Measurements from ENCODE around the gene AFMID. TPM values are rescaled to one million over a fixed set of nuclear protein-coding genes. Genes with fewer than 3 reads are reported as not detected.

AFMID gene
- total and polyA plus RNA-seq, 3 donors from 2014 or later = 36.1 to 82.2 (median 59.4) TPM

GRCh38 chr17:78147315-78147998 lies 39.7 kb upstream of the AFMID start:
- intact Hi-C loops (cut with DNase I; ENCODE audit: low total_unique reads) = no loop called here
- 78 to 79% methylated on average over 5 to 8 of the region's 8 CpGs for WGBS, 2 donors
- no peak for TF ChIP-seq CTCF (IDR thresholded peaks at IDR 0.05)

GRCh38 chr17:78148286-78149016 lies 38.7 kb upstream of the AFMID start:
- intact Hi-C loops (cut with DNase I; ENCODE audit: low total_unique reads) = no loop called here
- no peak overlapping the region for H3K27ac ChIP-seq
- H3K36me3 ChIP-seq (ENCODE audit: low read depth, missing control alignments) = no peaks in the 10 kb centered on the region
- H3K4me1 ChIP-seq = peaks cover 21% of the 10 kb centered on the region
- no peak for TF ChIP-seq CTCF (IDR thresholded peaks at IDR 0.05)
- TF ChIP-seq POLR2A (IDR thresholded peaks at IDR 0.05) = no peak
- H3K27me3 ChIP-seq = no peaks in the 10 kb centered on the region
- H3K4me3 ChIP-seq = no peak overlapping the region
- DNase-seq = no peak
- no peaks in the 10 kb centered on the region for H3K9me3 ChIP-seq
- WGBS, 2 donors = 83% methylated on average over 14 of the region's 14 CpGs

More at GRCh38 chr17:78147315-78147998, 39.7 kb upstream of the AFMID start:
- Histone ChIP-seq H3K4me3 (no peak overlapping the region), H3K4me1 (peaks cover 21% of the 10 kb centered on the region), H3K27me3 (no peaks in the 10 kb centered on the region), H3K36me3 (ENCODE audit: low read depth, missing control alignments) (no peaks in the 10 kb centered on the region), H3K9me3 (no peaks in the 10 kb centered on the region), H3K27ac (no peak overlapping the region)
- no peak for DNase-seq

DNA sequence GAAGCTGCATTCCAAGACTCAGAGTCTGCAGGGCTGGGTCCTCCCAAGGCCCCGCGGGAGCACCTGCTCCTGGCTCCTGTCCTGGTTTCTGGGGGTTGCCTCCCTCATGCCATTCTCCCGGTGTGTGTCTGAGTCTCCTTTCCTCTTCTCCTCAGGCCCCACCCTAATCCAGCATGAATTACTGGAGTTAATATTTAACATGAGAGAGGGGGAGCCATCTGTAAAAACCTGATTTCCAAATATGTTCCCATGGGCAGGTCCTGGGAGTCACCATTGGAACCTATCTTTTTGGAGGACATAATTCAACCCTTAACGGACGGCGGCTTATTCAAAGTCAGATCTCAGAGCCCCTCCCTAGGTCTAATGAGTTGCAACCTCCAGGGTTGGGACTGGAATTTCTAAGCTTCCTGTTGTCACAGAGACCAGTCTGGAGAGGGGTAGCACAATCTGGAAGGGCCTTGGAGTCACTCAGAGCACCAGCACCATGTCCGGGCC lies 35.6 kb upstream of the AFMID start:
- Histone ChIP-seq H3K27me3 (no peaks in the 10 kb centered on the region), H3K9me3 (no peaks in the 10 kb centered on the region), H3K4me3 (no peak overlapping the region), H3K27ac (no peak overlapping the region), H3K36me3 (ENCODE audit: low read depth, missing control alignments) (no peaks in the 10 kb centered on the region), H3K4me1 (no peaks in the 10 kb centered on the region)
- no peak for TF ChIP-seq POLR2A (IDR thresholded peaks at IDR 0.05)
- TF ChIP-seq CTCF (IDR thresholded peaks at IDR 0.05) = no peak
- intact Hi-C loops (cut with DNase I; ENCODE audit: low total_unique reads) = no loop called here
- 74 to 80% methylated on average over 5 to 7 of the region's 7 CpGs for WGBS, 2 donors
- DNase-seq = no peak

DNA sequence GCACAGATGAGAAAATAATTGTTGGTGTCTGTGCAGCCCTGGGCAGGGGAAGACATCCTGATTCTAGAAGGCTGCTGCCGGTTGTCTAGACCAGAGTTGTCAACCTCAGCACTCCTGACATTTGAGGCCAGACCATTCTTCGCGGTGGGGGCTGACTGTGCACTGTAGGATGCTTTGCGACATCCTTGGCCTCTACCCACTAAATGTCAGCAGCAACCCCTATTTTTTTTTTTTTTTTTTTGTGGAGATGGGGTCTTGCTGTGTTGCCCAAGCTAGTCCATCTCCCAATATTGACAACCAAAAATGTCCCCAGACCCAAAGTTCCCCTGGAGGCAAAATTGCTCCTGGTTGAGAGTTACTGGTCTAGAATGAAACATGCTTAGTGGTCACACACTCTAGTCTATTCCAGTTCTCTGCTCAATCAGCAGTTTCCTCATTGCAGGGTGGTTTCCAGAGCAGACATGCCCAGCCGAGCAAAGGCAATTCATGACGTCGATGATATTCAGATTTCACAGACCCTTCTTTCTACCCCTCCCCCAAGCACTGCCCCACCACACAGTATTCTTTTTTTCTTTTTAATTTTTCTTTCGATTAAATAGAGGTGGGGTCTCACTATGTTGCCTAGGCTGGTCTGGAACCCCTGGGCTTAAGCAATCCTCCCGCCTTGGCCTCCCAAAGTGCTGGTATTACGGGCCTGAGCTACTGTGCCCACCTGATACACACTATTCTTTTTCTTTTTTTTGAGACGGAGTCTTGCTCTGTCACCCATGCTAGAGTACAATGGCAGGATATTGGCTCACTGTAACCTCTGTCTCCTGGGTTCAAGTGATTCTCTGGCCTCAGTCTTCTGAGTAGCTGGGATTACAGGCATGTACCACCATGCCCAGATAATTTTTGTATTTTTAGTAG lies 32.0 kb upstream of the AFMID start:
- Histone ChIP-seq H3K36me3 (ENCODE audit: low read depth, missing control alignments) (no peaks in the 10 kb centered on the region), H3K27me3 (no peaks in the 10 kb centered on the region), H3K4me3 (no peak overlapping the region), H3K27ac (no peak overlapping the region), H3K9me3 (no peaks in the 10 kb centered on the region), H3K4me1 (no peaks in the 10 kb centered on the region)
- TF ChIP-seq POLR2A (IDR thresholded peaks at IDR 0.05) (no peak), CTCF (IDR thresholded peaks at IDR 0.05) (no peak)
- intact Hi-C loops (cut with DNase I; ENCODE audit: low total_unique reads) = no loop called here
- 90% methylated on average over 11 of the region's 11 CpGs for WGBS, 2 donors
- DNase-seq = no peak
